Adipocyte (in vitro differentiated cells): ENCODE data around the gene LINGO1.

ENCODE experiments used
- DNase-seq: peaks from one replicate; pipeline ENCODE4 v3.0.0-alpha.2; 2015; ENCODE audit warnings: low read depth
- H3K27me3 ChIP-seq: replicated peaks from 2 replicates; pipeline ENCODE4 v1.7.0; 2013; ENCODE audit warnings: mild to moderate bottlenecking, low read length, moderate library complexity; ENCODE audit not compliant: control insufficient read depth, insufficient read depth
- H3K36me3 ChIP-seq: 2 replicates; pipeline ENCODE4 v1.7.0; 2013; ENCODE audit warnings: low read length, mild to moderate bottlenecking, moderate library complexity; ENCODE audit not compliant: control insufficient read depth, insufficient read depth, severe bottlenecking
- H3K4me1 ChIP-seq: 2 replicates; pipeline ENCODE4 v1.7.0; 2013; ENCODE audit warnings: mild to moderate bottlenecking, low read length, moderate library complexity; ENCODE audit not compliant: control insufficient read depth, insufficient read depth
- H3K4me3 ChIP-seq: 2 replicates; pipeline ENCODE4 v1.7.0; 2013; ENCODE audit warnings: mild to moderate bottlenecking, low read length, moderate library complexity
- H3K9ac ChIP-seq: 2 replicates; pipeline ENCODE4 v1.7.0; 2013; ENCODE audit warnings: mild to moderate bottlenecking, low read length, moderate library complexity
- H3K9me3 ChIP-seq: 2 replicates; pipeline ENCODE4 v1.7.0; 2013; ENCODE audit warnings: mild to moderate bottlenecking, low read length, moderate library complexity; ENCODE audit not compliant: control insufficient read depth

LINGO1 gene

GRCh38 chr15:77582763-77583162, 49.9 kb downstream of the LINGO1 start:
- peaks cover 3% of the 10 kb centered on the region for H3K9me3 ChIP-seq
- H3K27me3 ChIP-seq, result peaks cover 65% of the 10 kb centered on the region
- DNase-seq, result no peak
- H3K4me1 ChIP-seq, result no peaks in the 10 kb centered on the region
- no peak overlapping the region for H3K9ac ChIP-seq
- H3K36me3 ChIP-seq, result no peaks in the 10 kb centered on the region
- H3K4me3 ChIP-seq, result no peak overlapping the region

GRCh38 chr15:77581896-77582569, 50.7 kb downstream of the LINGO1 start:
- peaks cover 67% of the 10 kb centered on the region for H3K27me3 ChIP-seq
- no peaks in the 10 kb centered on the region for H3K36me3 ChIP-seq
- peaks cover 3% of the 10 kb centered on the region for H3K9me3 ChIP-seq
- H3K4me3 ChIP-seq, result no peak overlapping the region
- H3K4me1 ChIP-seq, result no peaks in the 10 kb centered on the region
- no peak for DNase-seq
- H3K9ac ChIP-seq, result no peak overlapping the region

GRCh38 chr15:77580996-77581682, 51.6 kb downstream of the LINGO1 start:
- Histone ChIP-seq H3K36me3 (no peaks in the 10 kb centered on the region), H3K4me3 (no peak overlapping the region), H3K4me1 (no peaks in the 10 kb centered on the region), H3K9me3 (peaks cover 3% of the 10 kb centered on the region), H3K27me3 (peaks cover 66% of the 10 kb centered on the region), H3K9ac (no peak overlapping the region)
- DNase-seq, result no peak

GRCh38 chr15:77579498-77580188, 53.1 kb downstream of the LINGO1 start:
- peaks cover 71% of the 10 kb centered on the region for H3K27me3 ChIP-seq
- H3K9ac ChIP-seq, result no peak overlapping the region
- no peaks in the 10 kb centered on the region for H3K36me3 ChIP-seq
- no peaks in the 10 kb centered on the region for H3K4me1 ChIP-seq
- peaks cover 3% of the 10 kb centered on the region for H3K9me3 ChIP-seq
- H3K4me3 ChIP-seq, result no peak overlapping the region
- DNase-seq, result no peak

DNA sequence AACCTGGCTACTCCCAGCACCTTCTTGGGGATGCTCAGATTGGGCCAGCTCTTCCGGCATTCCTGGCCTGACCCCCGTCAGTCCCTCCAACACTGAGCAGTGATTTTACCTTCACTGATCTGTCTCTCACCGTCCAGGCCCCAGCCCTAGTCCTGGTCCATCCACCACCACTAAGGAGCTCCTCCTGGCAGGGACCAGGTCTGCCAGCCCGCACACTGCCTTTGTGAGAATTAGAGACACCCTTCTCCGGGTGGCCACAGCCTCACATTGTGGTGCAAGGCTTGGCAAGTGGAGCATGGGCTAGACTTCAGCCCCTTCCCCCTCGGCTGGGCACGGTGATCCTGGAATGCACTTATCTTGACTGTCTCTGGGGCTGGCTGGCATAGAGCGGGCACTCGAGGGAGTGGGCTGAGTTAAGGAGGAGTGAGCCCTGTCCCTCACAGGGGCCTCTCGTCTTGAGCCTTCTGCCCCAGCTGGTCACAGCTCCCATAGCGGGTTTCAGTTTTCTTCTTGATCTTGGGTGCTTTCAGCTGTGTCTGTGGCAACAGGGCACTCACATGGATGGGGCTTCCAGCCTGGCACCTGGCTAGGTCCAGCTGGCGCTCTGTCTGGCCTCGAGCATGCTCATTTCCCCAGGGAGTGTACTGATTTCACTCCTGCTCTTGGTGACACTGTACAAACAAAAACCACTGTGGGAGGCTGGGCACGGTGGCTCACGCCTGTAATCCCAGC, 53.9 kb downstream of the LINGO1 start:
- H3K4me3 ChIP-seq, result no peak overlapping the region
- peaks cover 3% of the 10 kb centered on the region for H3K9me3 ChIP-seq
- DNase-seq, result no peak
- H3K36me3 ChIP-seq, result no peaks in the 10 kb centered on the region
- H3K4me1 ChIP-seq, result no peaks in the 10 kb centered on the region
- H3K9ac ChIP-seq, result no peak overlapping the region
- H3K27me3 ChIP-seq, result peaks cover 62% of the 10 kb centered on the region

GRCh38 chr15:77577366-77577950, 55.3 kb downstream of the LINGO1 start:
- peak; percentile 9 for DNase-seq
- H3K27me3 ChIP-seq, result peaks cover 49% of the 10 kb centered on the region
- no peaks in the 10 kb centered on the region for H3K9me3 ChIP-seq
- no peaks in the 10 kb centered on the region for H3K4me1 ChIP-seq
- H3K36me3 ChIP-seq, result no peaks in the 10 kb centered on the region
- no peak overlapping the region for H3K9ac ChIP-seq
- H3K4me3 ChIP-seq, result no peak overlapping the region

DNA sequence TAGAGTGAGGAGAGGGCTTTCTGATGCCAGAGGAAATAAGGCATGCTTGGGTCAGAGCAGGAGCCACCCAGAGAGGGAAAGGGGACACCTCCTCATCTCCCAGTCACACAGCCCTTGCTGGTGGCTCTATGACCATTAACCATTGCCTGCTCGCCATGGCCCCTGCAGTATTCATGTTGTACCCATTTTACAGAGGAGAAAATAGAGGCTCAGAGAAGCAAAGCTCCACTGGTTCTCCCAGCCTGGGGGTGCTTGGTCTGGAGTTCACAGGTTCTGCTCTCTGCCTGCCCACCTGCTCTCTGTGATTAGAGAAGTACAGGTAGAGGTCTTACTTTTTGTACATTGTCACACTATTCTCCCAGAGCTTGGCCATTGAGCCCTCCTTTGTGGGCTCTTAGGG, 56.2 kb downstream of the LINGO1 start:
- Histone ChIP-seq H3K4me3 (no peak overlapping the region), H3K36me3 (no peaks in the 10 kb centered on the region), H3K4me1 (no peaks in the 10 kb centered on the region), H3K27me3 (peaks cover 46% of the 10 kb centered on the region), H3K9ac (no peak overlapping the region), H3K9me3 (no peaks in the 10 kb centered on the region)
- DNase-seq, result no peak

DNA sequence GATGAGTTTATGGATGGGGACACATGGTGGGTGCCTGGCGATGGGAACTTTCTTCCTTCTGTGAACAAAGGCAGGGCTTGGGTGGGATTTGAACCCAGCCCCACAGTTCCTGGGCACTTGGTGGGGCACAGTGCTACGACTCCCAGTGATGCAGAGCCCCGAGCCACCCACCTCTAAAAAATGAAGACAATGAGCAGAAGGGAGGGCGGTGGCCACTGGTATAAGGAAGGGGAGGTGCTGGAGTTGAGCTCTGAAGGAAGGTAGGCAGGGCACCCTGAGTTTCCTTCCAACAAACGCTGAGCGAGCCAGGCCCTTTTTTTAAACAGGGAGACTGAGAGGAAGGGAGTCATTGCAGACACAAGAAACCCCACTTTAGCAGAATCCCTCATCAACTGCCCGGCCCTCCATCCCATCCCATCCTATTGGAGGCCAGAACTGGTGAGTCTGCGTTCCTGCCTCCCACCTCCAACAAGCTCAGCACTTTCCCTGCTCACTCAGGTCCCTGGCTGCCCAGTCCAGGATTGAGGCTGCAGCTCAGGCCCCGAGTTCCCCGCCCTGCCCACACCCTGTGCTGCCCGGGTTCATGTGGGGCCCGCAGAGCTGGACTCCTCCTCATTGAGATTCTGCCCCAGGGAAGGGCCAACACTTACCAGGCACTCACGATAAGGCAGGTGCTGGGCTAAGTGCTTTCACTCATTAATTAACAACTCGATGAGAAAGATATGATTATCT, 57.3 kb downstream of the LINGO1 start:
- no peak for DNase-seq
- Histone ChIP-seq H3K36me3 (no peaks in the 10 kb centered on the region), H3K9me3 (no peaks in the 10 kb centered on the region), H3K4me1 (no peaks in the 10 kb centered on the region), H3K27me3 (peaks cover 40% of the 10 kb centered on the region), H3K9ac (no peak overlapping the region), H3K4me3 (no peak overlapping the region)

- peaks cover 4% of the 10 kb centered on the region for H3K4me1 ChIP-seq
- H3K36me3 ChIP-seq, result no peaks in the 10 kb centered on the region
- H3K27me3 ChIP-seq, result peaks cover 39% of the 10 kb centered on the region
- no peak overlapping the region for H3K9ac ChIP-seq
- H3K9me3 ChIP-seq, result no peaks in the 10 kb centered on the region
- DNase-seq, result no peak
- H3K4me3 ChIP-seq, result no peak overlapping the region
These were observed 58.0 kb downstream of the LINGO1 start for GRCh38 chr15:77574521-77575202.

DNA sequence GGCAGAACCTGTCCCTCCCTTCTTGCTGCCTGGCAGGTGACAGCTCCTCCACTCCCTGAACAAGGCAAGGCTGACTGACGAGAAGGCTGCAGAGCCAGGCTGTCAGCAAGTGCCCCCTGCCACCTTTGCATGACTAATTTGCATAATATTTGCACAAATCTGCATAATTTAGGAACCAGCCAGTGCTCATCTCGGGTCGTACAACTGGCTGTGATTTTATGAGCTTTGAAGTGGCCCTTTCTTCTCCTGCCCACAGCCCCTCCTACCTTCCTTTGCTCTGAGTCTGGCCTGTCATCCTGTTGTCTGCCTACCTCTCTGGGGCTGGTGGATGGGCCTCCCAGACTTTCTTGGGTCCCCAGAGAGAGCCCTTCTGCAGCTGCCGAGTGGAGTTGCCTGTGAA, 58.9 kb downstream of the LINGO1 start:
- no peak for DNase-seq
- Histone ChIP-seq H3K4me3 (no peak overlapping the region), H3K9ac (no peak overlapping the region), H3K36me3 (no peaks in the 10 kb centered on the region), H3K4me1 (peaks cover 12% of the 10 kb centered on the region), H3K9me3 (no peaks in the 10 kb centered on the region), H3K27me3 (peaks cover 33% of the 10 kb centered on the region)
